Neural progenitor cell (in vitro differentiated cells): ENCODE results near the gene KIAA0753. TPM values are rescaled to one million over a fixed set of nuclear protein-coding genes. Genes with fewer than 3 reads are reported as not detected.

Experiments used
- DNase-seq: peaks from one replicate; pipeline ENCODE4 v3.0.0-alpha.2; 2016; ENCODE audit warnings: low spot score
- H2AFZ ChIP-seq: fragments of 200-600 bp; sonication (generic); replicated peaks from 2 replicates; pipeline ENCODE4 v1.6.1; 2016; ENCODE audit warnings: antibody characterized with exemption
- H3F3A ChIP-seq: fragments of 200-600 bp; sonication (generic); 2 replicates; pipeline ENCODE4 v1.6.1; 2016; ENCODE audit warnings: antibody characterized with exemption, low read depth
- H3K27ac ChIP-seq: fragments of 200-600 bp; sonication (generic); 2 replicates; pipeline ENCODE4 v1.5.1; 2016; ENCODE audit warnings: mild to moderate bottlenecking
- H3K27me3 ChIP-seq: fragments of 200-600 bp; sonication (generic); 2 replicates; pipeline ENCODE4 v1.6.1; 2016; ENCODE audit warnings: mild to moderate bottlenecking, moderate library complexity
- H3K36me3 ChIP-seq: fragments of 200-600 bp; sonication (generic); 2 replicates; pipeline ENCODE4 v1.5.1; 2016
- H3K4me1 ChIP-seq: fragments of 200-600 bp; sonication (generic); 2 replicates; pipeline ENCODE4 v1.6.1; 2016; ENCODE audit warnings: mixed run types
- H3K4me2 ChIP-seq: fragments of 200-600 bp; sonication (generic); 2 replicates; pipeline ENCODE4 v1.6.1; 2016
- H3K4me3 ChIP-seq: fragments of 200-600 bp; sonication (generic); 2 replicates; pipeline ENCODE4 v1.5.1; 2016
- H3K79me2 ChIP-seq: fragments of 200-600 bp; sonication (generic); 2 replicates; pipeline ENCODE4 v1.6.1; 2016; ENCODE audit warnings: low read depth
- H3K9ac ChIP-seq: fragments of 200-600 bp; sonication (generic); 2 replicates; pipeline ENCODE4 v1.6.1; 2016
- H3K9me3 ChIP-seq: fragments of 200-600 bp; sonication (generic); 2 replicates; pipeline ENCODE4 v1.5.1; 2016; ENCODE audit warnings: low read depth
- H4K20me1 ChIP-seq: fragments of 200-600 bp; sonication (generic); 2 replicates; pipeline ENCODE4 v1.6.1; 2016; ENCODE audit warnings: low read depth
- H3K27ac Mint-ChIP-seq: 3 replicates; pipeline ENCODE4 v1.8.0; 2021; ENCODE audit warnings: mixed read lengths
- H3K27me3 Mint-ChIP-seq: 2 replicates; pipeline ENCODE4 v1.8.0; 2022; ENCODE audit warnings: low read depth, mild to moderate bottlenecking, inconsistent platforms, moderate library complexity, mixed read lengths; ENCODE audit not compliant: insufficient read depth
- H3K36me3 Mint-ChIP-seq: 3 replicates; pipeline ENCODE4 v1.8.0; 2021; ENCODE audit warnings: mixed read lengths
- H3K4me1 Mint-ChIP-seq: 3 replicates; pipeline ENCODE4 v1.8.0; 2021; ENCODE audit warnings: mixed read lengths
- H3K4me3 Mint-ChIP-seq: 3 replicates; pipeline ENCODE4 v1.8.0; 2021; ENCODE audit warnings: mild to moderate bottlenecking, moderate library complexity, mixed read lengths
- H3K9me3 Mint-ChIP-seq: 3 replicates; pipeline ENCODE4 v1.8.0; 2020; ENCODE audit warnings: mixed read lengths
- EZH2 ChIP-seq: fragments of 200-600 bp; sonication (generic); IDR thresholded peaks from 2 replicates; pipeline ENCODE4 v1.6.1; 2017; ENCODE audit warnings: antibody characterized with exemption, mild to moderate bottlenecking, moderate library complexity
- EZH2phosphoT487 ChIP-seq: fragments of 200-600 bp; sonication (generic); IDR thresholded peaks from 2 replicates; pipeline ENCODE4 v1.6.1; 2017; ENCODE audit warnings: antibody characterized with exemption
- total RNA-seq: library from RNA; depleted of rRNA; stranded (reverse); fragments of >200 nt; gene quantifications from 2 replicates; pipeline ENCODE4 v1.2.3, GENCODE V29; 2015; ENCODE audit warnings: low replicate concordance
- TF ChIP-seq, protein P1 (sequence below): fragments of 200-600 bp; sonication (generic); IDR thresholded peaks from 2 replicates; pipeline ENCODE4 v1.5.1; 2017; ENCODE audit warnings: antibody characterized with exemption, mild to moderate bottlenecking

KIAA0753 gene
- total RNA-seq, 1 donor from 2014 or later: 24.1 TPM

- H3K4me1 ChIP-seq: no peaks in the 10 kb centered on the region
- no peak overlapping the region for H3K27ac ChIP-seq
- peaks cover 3% of the 10 kb centered on the region for H3K4me1 Mint-ChIP-seq
- no peaks in the 10 kb centered on the region for H4K20me1 ChIP-seq
- H3K36me3 Mint-ChIP-seq: no peaks in the 10 kb centered on the region
- H3K9me3 ChIP-seq: no peaks in the 10 kb centered on the region
- no peaks in the 10 kb centered on the region for H3F3A ChIP-seq
- no peak overlapping the region for H2AFZ ChIP-seq
- no peak for DNase-seq
- no peaks in the 10 kb centered on the region for H3K9me3 Mint-ChIP-seq
- H3K36me3 ChIP-seq: no peaks in the 10 kb centered on the region
- TF ChIP-seq, protein P1, sequence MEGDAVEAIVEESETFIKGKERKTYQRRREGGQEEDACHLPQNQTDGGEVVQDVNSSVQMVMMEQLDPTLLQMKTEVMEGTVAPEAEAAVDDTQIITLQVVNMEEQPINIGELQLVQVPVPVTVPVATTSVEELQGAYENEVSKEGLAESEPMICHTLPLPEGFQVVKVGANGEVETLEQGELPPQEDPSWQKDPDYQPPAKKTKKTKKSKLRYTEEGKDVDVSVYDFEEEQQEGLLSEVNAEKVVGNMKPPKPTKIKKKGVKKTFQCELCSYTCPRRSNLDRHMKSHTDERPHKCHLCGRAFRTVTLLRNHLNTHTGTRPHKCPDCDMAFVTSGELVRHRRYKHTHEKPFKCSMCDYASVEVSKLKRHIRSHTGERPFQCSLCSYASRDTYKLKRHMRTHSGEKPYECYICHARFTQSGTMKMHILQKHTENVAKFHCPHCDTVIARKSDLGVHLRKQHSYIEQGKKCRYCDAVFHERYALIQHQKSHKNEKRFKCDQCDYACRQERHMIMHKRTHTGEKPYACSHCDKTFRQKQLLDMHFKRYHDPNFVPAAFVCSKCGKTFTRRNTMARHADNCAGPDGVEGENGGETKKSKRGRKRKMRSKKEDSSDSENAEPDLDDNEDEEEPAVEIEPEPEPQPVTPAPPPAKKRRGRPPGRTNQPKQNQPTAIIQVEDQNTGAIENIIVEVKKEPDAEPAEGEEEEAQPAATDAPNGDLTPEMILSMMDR: no peak
- TF ChIP-seq EZH2 (no peak), EZH2phosphoT487 (no peak)
- H3K4me3 Mint-ChIP-seq: no peak overlapping the region
- no peak overlapping the region for H3K4me3 ChIP-seq
- peaks cover 13% of the 10 kb centered on the region for H3K27me3 Mint-ChIP-seq
- H3K27ac Mint-ChIP-seq: no peak overlapping the region
- H3K27me3 ChIP-seq: no peaks in the 10 kb centered on the region
- no peaks in the 10 kb centered on the region for H3K79me2 ChIP-seq
- H3K4me2 ChIP-seq: no peak overlapping the region
- H3K9ac ChIP-seq: no peak overlapping the region
Measured at GRCh38 chr17:6683081-6683684, 42.7 kb upstream of the KIAA0753 start.

DNA sequence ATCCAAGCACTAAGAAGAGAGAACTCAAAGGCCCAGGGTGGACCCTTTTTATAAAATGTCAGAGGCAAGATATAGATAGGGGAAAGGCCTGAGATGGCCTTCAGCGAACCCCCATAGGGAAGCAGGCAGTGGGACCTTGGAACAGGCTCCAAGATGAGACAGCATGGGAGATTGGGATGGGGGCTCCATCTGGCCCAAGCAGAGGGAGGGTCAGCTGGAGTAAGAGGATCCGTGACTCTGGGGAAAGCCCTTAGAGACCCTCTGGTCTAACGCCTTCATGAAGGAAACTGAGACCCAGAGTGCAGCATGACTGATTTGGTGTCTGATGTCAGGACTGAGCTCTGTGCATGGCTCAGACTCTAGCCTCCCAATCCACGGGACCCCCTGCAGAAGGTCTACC lies 41.8 kb upstream of the KIAA0753 start:
- H3K4me2 ChIP-seq: no peak overlapping the region
- H3K27me3 ChIP-seq: no peaks in the 10 kb centered on the region
- no peaks in the 10 kb centered on the region for H3K79me2 ChIP-seq
- no peaks in the 10 kb centered on the region for H3K36me3 ChIP-seq
- Mint-ChIP-seq H3K36me3 (no peaks in the 10 kb centered on the region), H3K4me1 (peaks cover 3% of the 10 kb centered on the region), H3K9me3 (no peaks in the 10 kb centered on the region), H3K27ac (no peak overlapping the region), H3K27me3 (peaks cover 11% of the 10 kb centered on the region), H3K4me3 (no peak overlapping the region)
- H2AFZ ChIP-seq: no peak overlapping the region
- no peaks in the 10 kb centered on the region for H3K4me1 ChIP-seq
- H3K4me3 ChIP-seq: no peak overlapping the region
- no peaks in the 10 kb centered on the region for H3K9me3 ChIP-seq
- H3K9ac ChIP-seq: no peak overlapping the region
- H4K20me1 ChIP-seq: no peaks in the 10 kb centered on the region
- no peak for TF ChIP-seq EZH2phosphoT487
- TF ChIP-seq, protein P1: no peak
- TF ChIP-seq EZH2: no peak
- no peak for DNase-seq
- H3K27ac ChIP-seq: no peak overlapping the region
- no peaks in the 10 kb centered on the region for H3F3A ChIP-seq

- Histone ChIP-seq H3K4me2 (no peak overlapping the region), H3K27ac (no peak overlapping the region), H2AFZ (no peak overlapping the region), H3K9me3 (no peaks in the 10 kb centered on the region), H4K20me1 (no peaks in the 10 kb centered on the region), H3K9ac (no peak overlapping the region), H3K4me3 (no peak overlapping the region), H3K36me3 (no peaks in the 10 kb centered on the region), H3F3A (no peaks in the 10 kb centered on the region), H3K79me2 (no peaks in the 10 kb centered on the region), H3K4me1 (no peaks in the 10 kb centered on the region), H3K27me3 (no peaks in the 10 kb centered on the region)
- no peak for DNase-seq
- Mint-ChIP-seq H3K27me3 (peaks cover 7% of the 10 kb centered on the region), H3K27ac (no peak overlapping the region), H3K4me1 (peaks cover 3% of the 10 kb centered on the region), H3K9me3 (no peaks in the 10 kb centered on the region), H3K4me3 (no peak overlapping the region), H3K36me3 (no peaks in the 10 kb centered on the region)
- TF ChIP-seq EZH2 (no peak), EZH2phosphoT487 (no peak)
- TF ChIP-seq, protein P1: no peak
Measured at GRCh38 chr17:6681671-6682070, 41.2 kb upstream of the KIAA0753 start.
